Heart right ventricle (tissue), 16 donors: ENCODE measurements around the gene TGOLN2. TPM values are rescaled to one million over a fixed set of nuclear protein-coding genes. Genes with fewer than 3 reads are reported as not detected.

Source experiments
- ATAC-seq, 8 donors: fragments of 200-7000 bp; cut with Tn5 transposase; one replicate each; pipeline ENCODE4 v1.9.1; 2020; ENCODE audit warnings: mild to moderate bottlenecking in 8 of 8, moderate library complexity in 8 of 8, moderate number of reproducible peaks in 1 of 8
- DNase-seq, 2 donors: peaks; one replicate each; pipeline ENCODE4 v3.0.0-alpha.2; 2020
- H3K27ac ChIP-seq, 10 donors: fragments of 200-600 bp; sonication (generic) in 2 of 10; one replicate each; pipeline versions ENCODE4 v1.5.0 to v1.8.0; 2020 to 2022; ENCODE audit warnings: mild to moderate bottlenecking in 3 of 10
- H3K27me3 ChIP-seq, 7 donors: fragments of 200-600 bp; one replicate each; pipeline ENCODE4 v1.8.0; 2021 to 2022; ENCODE audit warnings: mild to moderate bottlenecking in 2 of 7
- H3K36me3 ChIP-seq, 9 donors: fragments of 200-600 bp; sonication (generic) in 1 of 9; one replicate each; pipeline versions ENCODE4 v1.5.0 to v1.8.0; 2020 to 2022; ENCODE audit warnings: mild to moderate bottlenecking in 2 of 9
- H3K4me1 ChIP-seq, 9 donors: fragments of 200-600 bp; sonication (generic) in 1 of 9; one replicate each; pipeline versions ENCODE4 v1.5.0 to v1.8.0; 2020 to 2022; ENCODE audit warnings: mild to moderate bottlenecking in 4 of 9
- H3K4me3 ChIP-seq, 10 donors: fragments of 200-600 bp; sonication (generic) in 2 of 10; one replicate each; pipeline versions ENCODE4 v1.5.0 to v1.8.0; 2020 to 2022; ENCODE audit warnings: mild to moderate bottlenecking in 7 of 10, moderate library complexity in 2 of 10
- H3K9me3 ChIP-seq, 11 donors: fragments of 200-600 bp in 10 of 11; sonication (generic) in 2 of 11; one replicate each; pipeline versions ENCODE4 v1.5.0 to v1.8.0; 2013 to 2022; ENCODE audit warnings: mild to moderate bottlenecking in 2 of 11, control low read depth in 1 of 11, moderate library complexity in 1 of 11
- WGBS, 2 donors: extraction: QIAGEN DNeasy Blood & Tissue Kit; methylation state at CpG; one replicate each; pipeline ENCODE4 v1.1.7; 2013; ENCODE audit warnings: inconsistent platforms in 1 of 2; 5-methylcytosine and 5-hydroxymethylcytosine counted together
- intact Hi-C, 10 donors: fragments of 100-400 bp; cut with DNase I; formaldehyde crosslinking; loops; one replicate each; pipeline versions ENCODE4 v1.11.1 to v1.14.2; 2022
- polyA plus RNA-seq, 2 donors: library from polyadenylated mRNA; stranded (reverse); fragments of 200-250 nt; gene quantifications; one replicate each; pipeline ENCODE4 v1.2.3, GENCODE V29; 2013
- total RNA-seq, 10 donors: library from RNA; stranded (reverse); fragmentation: NEBNext Ultra II Directional in 3 of 10; extraction: Animal tissue kit (Norgen Biotek cat#: 25700) in 3 of 10; gene quantifications; one replicate each; pipeline versions ENCODE4 v1.2.1 to v1.2.4, GENCODE V29; 2021 to 2023
- TF ChIP-seq, protein P1 (sequence below), 9 donors: fragments of 200-600 bp; sonication (generic) in 2 of 9; IDR thresholded peaks; one replicate each; pipeline versions ENCODE4 v1.5.0 to v1.8.0; 2021 to 2022; ENCODE audit warnings: antibody characterized with exemption in 9 of 9, mild to moderate bottlenecking in 5 of 9, moderate library complexity in 1 of 9
- donor health status: Arrhythmogenic right ventricular cardiomyopathy.
- donor health status: ischemic (EF 13 %, LVEDD 7.1; RV severe dilation, severe dysfunction).
- donor health status: healthy with polysubstance abuse.
- donor health status: DM: no; HTN: yes; CAD: no.
- donor health status: DM: no; HTN: no; CAD: no.
- donor health status: ischemic (EF 25% LVEDD 6.9; RV normal size, moderate dysfunction).
- donor health status: ischemic (EF 25% LVEDD 5.7; RV mildly dilated, moderate dysfunction).
- donor health status: healthy.
- donor health status: DM: yes; HTN: yes; CAD: no.
- donor health status: Ischemic cardiomyopathy.
- donor health status: ischemic (EF 35%, LVEDD 5.7; RV mildly dilated, moderate dysfunction).
- donor health status: nonischemic (EF 11% LVEDD 7.7; RV severe dilation, severe dysfunction).
- donor health status: DM: yes; HTN: yes; CAD: no.
- donor health status: PGD.
- donor health status: ischemic (EF 29% LVEDD 5.4; RV normal size, mild dysfunction).
- donor health status: nonischemic (EF 23%, LVEDD 6.1; RV moderate dilation, normal function).

Gene TGOLN2
- total and polyA plus RNA-seq, 12 donors = 12.1 to 99.9 (median 72.4) TPM

DNA sequence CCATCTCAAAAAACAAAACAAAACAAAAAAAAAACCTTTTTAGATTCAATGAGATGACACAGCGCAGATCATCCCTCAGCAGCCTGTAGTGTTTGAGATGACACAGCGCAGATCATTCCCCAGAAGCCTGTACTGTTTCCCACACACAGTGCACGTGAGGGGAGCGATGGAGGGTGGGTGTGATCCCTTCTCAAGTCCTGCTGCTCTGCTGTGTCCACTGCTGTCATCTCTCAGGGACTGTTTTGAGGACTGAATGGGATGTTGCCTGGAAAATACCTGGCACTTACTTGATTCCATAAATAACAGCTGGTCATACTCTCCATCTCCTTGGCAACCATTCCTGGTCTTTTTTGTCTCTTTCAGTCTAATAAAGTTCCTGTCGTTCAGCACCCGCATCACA lies 25.7 kb downstream of the TGOLN2 start:
- H3K4me1 ChIP-seq = peaks cover 0 to 9% (median 0%) of the 10 kb centered on the region in 9 donors
- H3K27me3 ChIP-seq = no peaks in the 10 kb centered on the region
- peaks cover 0 to 51% (median 8%) of the 10 kb centered on the region in 9 donors for H3K36me3 ChIP-seq
- TF ChIP-seq, protein P1, sequence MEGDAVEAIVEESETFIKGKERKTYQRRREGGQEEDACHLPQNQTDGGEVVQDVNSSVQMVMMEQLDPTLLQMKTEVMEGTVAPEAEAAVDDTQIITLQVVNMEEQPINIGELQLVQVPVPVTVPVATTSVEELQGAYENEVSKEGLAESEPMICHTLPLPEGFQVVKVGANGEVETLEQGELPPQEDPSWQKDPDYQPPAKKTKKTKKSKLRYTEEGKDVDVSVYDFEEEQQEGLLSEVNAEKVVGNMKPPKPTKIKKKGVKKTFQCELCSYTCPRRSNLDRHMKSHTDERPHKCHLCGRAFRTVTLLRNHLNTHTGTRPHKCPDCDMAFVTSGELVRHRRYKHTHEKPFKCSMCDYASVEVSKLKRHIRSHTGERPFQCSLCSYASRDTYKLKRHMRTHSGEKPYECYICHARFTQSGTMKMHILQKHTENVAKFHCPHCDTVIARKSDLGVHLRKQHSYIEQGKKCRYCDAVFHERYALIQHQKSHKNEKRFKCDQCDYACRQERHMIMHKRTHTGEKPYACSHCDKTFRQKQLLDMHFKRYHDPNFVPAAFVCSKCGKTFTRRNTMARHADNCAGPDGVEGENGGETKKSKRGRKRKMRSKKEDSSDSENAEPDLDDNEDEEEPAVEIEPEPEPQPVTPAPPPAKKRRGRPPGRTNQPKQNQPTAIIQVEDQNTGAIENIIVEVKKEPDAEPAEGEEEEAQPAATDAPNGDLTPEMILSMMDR (IDR thresholded peaks at IDR 0.05) = no peak
- peak in 5 of 8 donors; percentile 27 to 71 (median 51) for ATAC-seq
- H3K4me3 ChIP-seq = no peak overlapping the region
- no peak for DNase-seq
- no peak overlapping the region for H3K27ac ChIP-seq
- no peaks in the 10 kb centered on the region for H3K9me3 ChIP-seq
- WGBS, 2 donors = 50 to 71% methylated on average over 6 of the region's 6 CpGs
- intact Hi-C loops = loop anchor here in 2 of 10 donors (5.0 to 10.0 kb wide), 2 partner anchors 235 to 377 kb away; no protein-coding TSS in a partner anchor

GRCh38 chr2:85291425-85292023 lies 36.3 kb downstream of the TGOLN2 start:
- DNase-seq (no peak), ATAC-seq (no peak)
- Histone ChIP-seq H3K4me1 (peaks cover 0 to 12% (median 3%) of the 10 kb centered on the region in 9 donors), H3K4me3 (peak overlapping the region in 1 of 10 donors; percentile 15), H3K36me3 (peaks cover 0 to 25% (median 0%) of the 10 kb centered on the region in 9 donors), H3K27me3 (no peaks in the 10 kb centered on the region), H3K27ac (peak overlapping the region in 6 of 10 donors; percentile 30 to 44 (median 40)), H3K9me3 (no peaks in the 10 kb centered on the region)
- WGBS, 2 donors = 60 to 75% methylated on average over 4 of the region's 4 CpGs
- TF ChIP-seq, protein P1 (IDR thresholded peaks at IDR 0.05) = no peak
- intact Hi-C loops = loop anchor here in 2 of 10 donors (10.0 kb wide), 1 partner anchor 367 kb away; no protein-coding TSS in a partner anchor

GRCh38 chr2:85288244-85288725 lies 39.5 kb downstream of the TGOLN2 start:
- H3K27ac ChIP-seq = no peak overlapping the region
- WGBS, 2 donors = 85 to 87% methylated on average over 10 of the region's 10 CpGs
- intact Hi-C loops = loop anchor here in 7 of 10 donors (5.0 to 10.0 kb wide), 5 partner anchors 41 to 793 kb away; partner anchors contain the start of gene TCF7L1 (in 3 of the 7)
- peaks cover 0 to 18% (median 12%) of the 10 kb centered on the region in 9 donors for H3K4me1 ChIP-seq
- TF ChIP-seq, protein P1 (IDR thresholded peaks at IDR 0.05) = no peak
- H3K27me3 ChIP-seq = no peaks in the 10 kb centered on the region
- no peaks in the 10 kb centered on the region for H3K9me3 ChIP-seq
- peaks cover 0 to 32% (median 0%) of the 10 kb centered on the region in 9 donors for H3K36me3 ChIP-seq
- ATAC-seq = no peak
- no peak overlapping the region for H3K4me3 ChIP-seq
- no peak for DNase-seq

GRCh38 chr2:85287721-85288120 lies 40.1 kb downstream of the TGOLN2 start:
- H3K36me3 ChIP-seq = peaks cover 0 to 30% (median 0%) of the 10 kb centered on the region in 9 donors
- H3K27me3 ChIP-seq = no peaks in the 10 kb centered on the region
- 95 to 96% methylated on average over 7 of the region's 7 CpGs for WGBS, 2 donors
- intact Hi-C loops = loop anchor here in 7 of 10 donors (1.0 to 10.0 kb wide), 6 partner anchors 40 to 793 kb away; partner anchors contain the start of gene TCF7L1 (in 3 of the 7)
- DNase-seq (no peak), ATAC-seq (no peak)
- H3K27ac ChIP-seq = no peak overlapping the region
- H3K4me1 ChIP-seq = peaks cover 0 to 18% (median 12%) of the 10 kb centered on the region in 9 donors
- H3K4me3 ChIP-seq = no peak overlapping the region
- no peaks in the 10 kb centered on the region for H3K9me3 ChIP-seq
- TF ChIP-seq, protein P1 (IDR thresholded peaks at IDR 0.05) = no peak
